Measurements from ENCODE around the gene IFNE. TPM values are rescaled to one million over a fixed set of nuclear protein-coding genes. Genes with fewer than 3 reads are reported as not detected.

The IFNE gene
- total RNA-seq, 1 experiment from 2014 or later, result not detected

- H3K56ac ChIP-seq (ENCODE audit: insufficient read length, low read depth, low read length), result no peak overlapping the region
- H2BK5ac ChIP-seq (ENCODE audit: insufficient read length, low read length), result no peak overlapping the region
- H3K9me3 ChIP-seq (ENCODE audit: control insufficient read depth, low read depth, low read length), result no peaks in the 10 kb centered on the region
- no peaks in the 10 kb centered on the region for H4K20me1 ChIP-seq (ENCODE audit: control insufficient read depth, insufficient read depth, insufficient read length)
- no peaks in the 10 kb centered on the region for H3K79me1 ChIP-seq (ENCODE audit: insufficient read depth, low read depth, low read length, poor library complexity, severe bottlenecking)
- H3K27me3 ChIP-seq (ENCODE audit: insufficient read depth, low read length), result no peaks in the 10 kb centered on the region
- H3K4me1 ChIP-seq (ENCODE audit: insufficient read depth, low read length), result peaks cover 3% of the 10 kb centered on the region; the same call in 1 of the 2 replicates
- H2AFZ ChIP-seq (ENCODE audit: low read length), result no peak overlapping the region
- H2BK12ac ChIP-seq (ENCODE audit: insufficient read length, low read depth, low read length), result no peak overlapping the region
- Mint-ChIP-seq H3K27me3 (ENCODE audit: low read depth) (no peaks in the 10 kb centered on the region), H3K4me1 (peaks cover 20 to 23% of the 10 kb centered on the region in 2 experiments), H3K36me3 (ENCODE audit: insufficient read depth in 1 of 3, low read depth in 3 of 3) (no peaks in the 10 kb centered on the region), H3K4me3 (no peak overlapping the region), H3K9me3 (no peaks in the 10 kb centered on the region; a peak in 1 of 5 replicates), H3K27ac (no peak overlapping the region)
- no peak overlapping the region for H2AK5ac ChIP-seq (ENCODE audit: insufficient read length, low read length)
- H3K9ac ChIP-seq (ENCODE audit: extremely low read depth, insufficient read length, low read length), result no peak overlapping the region
- WGBS (ENCODE audit: extremely low coverage, insufficient read length, low lambda C conversion rate), result no CpG with 5 or more reads among the region's 2 CpGs
- H3K27ac ChIP-seq (ENCODE audit: insufficient read length, low read depth, low read length), result no peak overlapping the region
- no peak overlapping the region for H4K91ac ChIP-seq (ENCODE audit: insufficient read length, low read depth, low read length)
- H3K14ac ChIP-seq (ENCODE audit: insufficient read depth, low read length), result no peak overlapping the region
- no peak overlapping the region for H3T11ph ChIP-seq (ENCODE audit: low read length)
- no peak overlapping the region for H3K4ac ChIP-seq (ENCODE audit: low read depth, low read length)
- no peaks in the 10 kb centered on the region for H3K23me2 ChIP-seq (ENCODE audit: insufficient read length, low read depth, low read length, poor library complexity, severe bottlenecking)
- H2BK120ac ChIP-seq (ENCODE audit: low read depth, low read length, poor library complexity, severe bottlenecking), result no peak overlapping the region
- H3K79me2 ChIP-seq (ENCODE audit: insufficient read depth, low read length), result no peaks in the 10 kb centered on the region
- H4K8ac ChIP-seq (replicated peaks; ENCODE audit: insufficient read length, low read depth, low read length), result no peak overlapping the region
- no peak overlapping the region for H2BK20ac ChIP-seq (ENCODE audit: low read depth, low read length, poor library complexity, severe bottlenecking)
- no peak overlapping the region for H3K4me2 ChIP-seq (ENCODE audit: insufficient read depth, insufficient read length, low read length)
- no peak for DNase-seq
- H2BK15ac ChIP-seq (ENCODE audit: low read depth, low read length), result no peak overlapping the region
- TF ChIP-seq CTCF (conservative IDR thresholded peaks at IDR 0.05), result no peak
- H3K23ac ChIP-seq (ENCODE audit: insufficient read length, low read depth, low read length), result no peak overlapping the region
- no peak overlapping the region for H3K18ac ChIP-seq (ENCODE audit: insufficient read length, low read depth, low read length)
- no peak overlapping the region for H4K5ac ChIP-seq (ENCODE audit: insufficient read length, low read depth, low read length)
Observed at GRCh38 chr9:21432672-21433425, 49.3 kb downstream of the IFNE start.

Small RNAs within 50 kb of the gene (microRNA-seq; reads per million reads assigned to microRNA genes)
- gene MIR31 (ENCODE audit: borderline microRNAs expressed), result 88.5 reads per million, percentile 72 among the genes with 10 or more reads in this experiment

Other genes with a start within 250 kb of the IFNE start
- gene IFNA14, start 242.3 kb downstream of the IFNE start, total RNA-seq (2021), result not detected in 2 replicates
- not detected in 2 replicates for gene IFNA5, start 177.0 kb downstream of the IFNE start, total RNA-seq (2021)
- gene KLHL9, start 146.9 kb downstream of the IFNE start, total RNA-seq (2021), result 17.4 and 18.2 TPM in 2 replicates
- not detected in 2 replicates for gene IFNA6, start 131.4 kb downstream of the IFNE start, total RNA-seq (2021)
- not detected in 2 replicates for gene IFNA13, start 114.3 kb downstream of the IFNE start, total RNA-seq (2021)
- gene IFNA2, start 96.9 kb downstream of the IFNE start, total RNA-seq (2021), result not detected in 2 replicates
- not detected in 2 replicates for gene IFNA8, start 73.2 kb downstream of the IFNE start, total RNA-seq (2021)
- gene IFNA1, start 41.9 kb downstream of the IFNE start, total RNA-seq (2021), result not detected in 2 replicates